Panc1 (cell line): ENCODE data around the gene APMAP. TPM values are rescaled to one million over a fixed set of nuclear protein-coding genes. Genes with fewer than 3 reads are reported as not detected.
"Not testable (repeated sequence)": the region's sequence is repeated elsewhere in the genome, so short reads cannot be mapped to it uniquely, and the experiment has no call there.

Source experiments
- ATAC-seq: fragments of 200-7000 bp; cut with Tn5 transposase; 2 replicates; pipeline ENCODE4 v1.9.1; 2020; ENCODE audit warnings: mild to moderate bottlenecking, moderate library complexity
- BruUV-seq: library from RNA; stranded (reverse); fragments of 400-500 nt; replicated peaks from 2 replicates; lab custom pipeline; 2021; lab: Mats Ljungman, UMichigan
- CTCF ChIA-PET: fragments of 300-600 bp; sonication (Branson Sonifier 250); formaldehyde crosslinking; loops from one replicate; lab custom pipeline; 2022; ENCODE audit warnings: antibody characterized with exemption; lab: Charles Lee
- POLR2A ChIA-PET: fragments of 300-600 bp; sonication (Branson Sonifier 250); formaldehyde crosslinking; loops from one replicate; lab custom pipeline; 2022; ENCODE audit warnings: antibody characterized with exemption; lab: Charles Lee
- DNase-seq: peaks from one replicate; pipeline ENCODE4 v3.0.0-alpha.2; 2010; ENCODE audit warnings: low read depth, low spot score
- H3K27ac ChIP-seq: 2 replicates; pipeline ENCODE4 v1.5.1; 2011; ENCODE audit warnings: mild to moderate bottlenecking, low read length, inconsistent platforms
- H3K27me3 ChIP-seq: fragments of 200-500 bp; sonication (Bioruptor generic); 2 replicates; pipeline ENCODE4 v1.6.0; 2014; ENCODE audit warnings: low read length, inconsistent platforms; ENCODE audit not compliant: control insufficient read depth, insufficient read depth
- H3K36me3 ChIP-seq: fragments of 200-500 bp; sonication (Bioruptor generic); 2 replicates; pipeline ENCODE4 v1.5.1; 2014; ENCODE audit warnings: inconsistent platforms, mild to moderate bottlenecking, low read length, moderate library complexity; ENCODE audit not compliant: control insufficient read depth, insufficient read depth
- H3K4me1 ChIP-seq: 2 replicates; pipeline ENCODE4 v1.5.1; 2011; ENCODE audit warnings: inconsistent platforms, mild to moderate bottlenecking, low read length, moderate library complexity; ENCODE audit not compliant: control insufficient read depth, insufficient read depth
- H3K4me3 ChIP-seq, 2 experiments: 2 replicates each; pipeline ENCODE4 v1.5.1; 2011 to 2012; ENCODE audit warnings: low read depth in 2 of 2, low read length in 2 of 2, mild to moderate bottlenecking in 2 of 2, inconsistent platforms in 1 of 2, moderate library complexity in 1 of 2
- H3K9me3 ChIP-seq: fragments of 200-500 bp; sonication (Bioruptor generic); 2 replicates; pipeline ENCODE4 v1.5.1; 2014; ENCODE audit warnings: low read depth, mild to moderate bottlenecking, inconsistent platforms, low read length, moderate library complexity; ENCODE audit not compliant: control insufficient read depth, insufficient read depth
- POLR2AphosphoS5 ChIP-seq: IDR thresholded peaks from 2 replicates; pipeline ENCODE4 v1.6.1; 2012; ENCODE audit warnings: mild to moderate bottlenecking, low read depth, low read length, moderate library complexity
- REST ChIP-seq, 2 experiments: IDR thresholded peaks; 2 replicates each; pipeline ENCODE4 v1.6.1; 2011 to 2012; ENCODE audit warnings: low read depth in 2 of 2, control low read depth in 1 of 2, low read length in 1 of 2, mild to moderate bottlenecking in 1 of 2, moderate library complexity in 1 of 2; ENCODE audit not compliant: insufficient read depth in 1 of 2
- SIN3A ChIP-seq: IDR thresholded peaks from 2 replicates; pipeline ENCODE4 v1.6.1; 2012; ENCODE audit warnings: low read depth, mild to moderate bottlenecking, low read length, moderate library complexity, borderline replicate concordance; ENCODE audit not compliant: insufficient read depth
- TCF7L2 ChIP-seq: IDR thresholded peaks from 2 replicates; pipeline ENCODE4 v1.6.1; 2011; ENCODE audit warnings: mild to moderate bottlenecking, low read depth, low read length, inconsistent platforms
- in situ Hi-C: cut with HindIII; loops from 2 replicates; pipeline ENCODE4 v1.10.0; 2016; ENCODE audit warnings: low sequenced_read_pairs, low pct_unique_long_range_greater_than_20kb
- intact Hi-C: fragments of 100-400 bp; cut with micrococcal nuclease; formaldehyde crosslinking; loops from one replicate; pipeline ENCODE4 v1.10.0; 2022; ENCODE audit not compliant: unreplicated experiment
- total RNA-seq: library from RNA; stranded (reverse); gene quantifications from one replicate; pipeline ENCODE4 v1.2.1, GENCODE V29; 2021; ENCODE audit not compliant: unreplicated experiment
- TF ChIP-seq, protein P1 (sequence below): fragments of 450-650 bp; IDR thresholded peaks from 2 replicates; pipeline ENCODE4 v1.5.1; 2017; ENCODE audit warnings: mild to moderate bottlenecking

The APMAP gene
- total RNA-seq, 1 experiment from 2014 or later, result 165 TPM

GRCh38 chr20:24934101-24934661 lies 58.4 kb downstream of the APMAP start:
- Histone ChIP-seq H3K4me3 (no peak overlapping the region), H3K36me3 (no peaks in the 10 kb centered on the region), H3K4me1 (no peaks in the 10 kb centered on the region), H3K27ac (no peak overlapping the region), H3K9me3 (no peaks in the 10 kb centered on the region), H3K27me3 (no peaks in the 10 kb centered on the region)
- intact Hi-C loops, result no loop called here
- ChIA-PET POLR2A (no interaction called here), CTCF (no interaction called here)
- ATAC-seq (no peak), DNase-seq (no peak)
- BruUV-seq, result no TSS peak
- TF ChIP-seq REST (IDR thresholded peaks at IDR 0.05; ENCODE audit: insufficient read depth in 1 of 2, low read depth in 2 of 2, low read length in 1 of 2), result no peak
- TF ChIP-seq SIN3A, result no peak
- TF ChIP-seq POLR2AphosphoS5, result no peak
- TF ChIP-seq, protein P1, sequence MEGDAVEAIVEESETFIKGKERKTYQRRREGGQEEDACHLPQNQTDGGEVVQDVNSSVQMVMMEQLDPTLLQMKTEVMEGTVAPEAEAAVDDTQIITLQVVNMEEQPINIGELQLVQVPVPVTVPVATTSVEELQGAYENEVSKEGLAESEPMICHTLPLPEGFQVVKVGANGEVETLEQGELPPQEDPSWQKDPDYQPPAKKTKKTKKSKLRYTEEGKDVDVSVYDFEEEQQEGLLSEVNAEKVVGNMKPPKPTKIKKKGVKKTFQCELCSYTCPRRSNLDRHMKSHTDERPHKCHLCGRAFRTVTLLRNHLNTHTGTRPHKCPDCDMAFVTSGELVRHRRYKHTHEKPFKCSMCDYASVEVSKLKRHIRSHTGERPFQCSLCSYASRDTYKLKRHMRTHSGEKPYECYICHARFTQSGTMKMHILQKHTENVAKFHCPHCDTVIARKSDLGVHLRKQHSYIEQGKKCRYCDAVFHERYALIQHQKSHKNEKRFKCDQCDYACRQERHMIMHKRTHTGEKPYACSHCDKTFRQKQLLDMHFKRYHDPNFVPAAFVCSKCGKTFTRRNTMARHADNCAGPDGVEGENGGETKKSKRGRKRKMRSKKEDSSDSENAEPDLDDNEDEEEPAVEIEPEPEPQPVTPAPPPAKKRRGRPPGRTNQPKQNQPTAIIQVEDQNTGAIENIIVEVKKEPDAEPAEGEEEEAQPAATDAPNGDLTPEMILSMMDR, result no peak
- in situ Hi-C loops, result no loop called here

DNA sequence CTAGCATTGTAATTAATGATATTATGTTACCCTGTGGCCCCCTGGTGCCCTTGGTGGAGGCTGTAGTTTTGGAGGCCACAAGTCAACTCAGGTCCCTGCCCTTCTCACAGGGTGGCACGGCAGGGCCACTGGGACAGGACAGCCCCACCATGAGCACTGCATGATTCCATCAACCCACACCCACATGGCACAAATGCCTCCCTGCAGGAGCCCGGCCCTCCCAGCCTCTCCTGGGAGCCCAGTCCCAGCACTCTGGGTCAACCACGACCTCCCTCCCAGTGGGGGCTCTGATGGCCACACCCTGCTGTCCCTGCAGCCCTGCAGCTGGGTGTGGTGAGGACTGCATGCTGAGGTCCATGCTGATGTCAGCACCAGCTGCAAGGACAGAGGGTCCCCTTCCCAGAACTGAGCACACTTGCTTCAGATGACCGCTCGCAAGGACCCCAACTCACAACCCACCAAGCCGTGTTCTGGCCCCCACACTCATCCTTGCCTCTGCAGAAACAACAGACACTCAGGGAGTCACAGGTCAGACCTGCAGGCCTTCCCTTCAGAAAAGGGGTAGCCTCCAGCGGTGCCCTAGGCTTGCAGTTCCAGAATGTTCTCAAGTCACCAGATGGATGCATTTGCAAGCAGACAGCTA lies 59.2 kb downstream of the APMAP start:
- no peak overlapping the region for H3K27ac ChIP-seq
- DNase-seq (no peak), ATAC-seq (no peak)
- no TSS peak for BruUV-seq
- H3K9me3 ChIP-seq, result no peaks in the 10 kb centered on the region
- no peak for TF ChIP-seq SIN3A
- TF ChIP-seq REST (IDR thresholded peaks at IDR 0.05; ENCODE audit: insufficient read depth in 1 of 2, low read depth in 2 of 2, low read length in 1 of 2), result no peak
- TF ChIP-seq TCF7L2, result no peak
- TF ChIP-seq POLR2AphosphoS5, result no peak
- TF ChIP-seq, protein P1, result no peak
- no peak overlapping the region for H3K4me3 ChIP-seq
- ChIA-PET POLR2A (no interaction called here), CTCF (no interaction called here)
- in situ Hi-C loops (no loop called here), intact Hi-C loops (no loop called here)
- no peaks in the 10 kb centered on the region for H3K27me3 ChIP-seq
- H3K4me1 ChIP-seq, result no peaks in the 10 kb centered on the region
- H3K36me3 ChIP-seq, result no peaks in the 10 kb centered on the region

DNA sequence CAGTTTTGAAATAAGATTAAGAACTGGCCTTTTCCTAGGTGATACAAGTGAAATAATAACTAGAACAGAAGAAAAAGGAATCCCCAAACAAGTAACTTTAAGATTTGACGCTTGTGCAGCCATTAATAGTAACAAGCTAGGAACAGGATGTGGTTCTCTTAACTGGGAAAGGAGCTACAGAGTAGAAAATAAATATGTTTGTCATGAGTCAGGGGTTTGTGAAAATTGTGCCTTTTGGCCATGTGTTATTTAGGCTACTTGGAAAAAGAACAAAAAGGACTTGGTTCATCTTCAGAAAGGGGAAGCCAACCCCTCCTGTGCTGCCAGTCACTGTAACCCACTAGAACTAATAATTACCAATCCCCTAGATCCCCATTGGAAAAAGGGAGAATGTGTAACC lies 60.7 kb downstream of the APMAP start:
- H3K27me3 ChIP-seq, intact Hi-C loops, H3K4me3 ChIP-seq, BruUV-seq, H3K27ac ChIP-seq, CTCF ChIA-PET, DNase-seq, H3K36me3 ChIP-seq, ATAC-seq, in situ Hi-C loops, POLR2A ChIA-PET, H3K9me3 ChIP-seq, H3K4me1 ChIP-seq: not testable (repeated sequence)
